NOMO-1 treated with DMSO at 0.1 percent for 48 hours (cell line): ENCODE results near the gene FGFR3.

Experiments used
- DNase-seq: peaks from one replicate; lab custom pipeline; 2025; ENCODE audit not compliant: unreplicated experiment; lab: John Stamatoyannopoulos, UW

FGFR3 gene

DNA sequence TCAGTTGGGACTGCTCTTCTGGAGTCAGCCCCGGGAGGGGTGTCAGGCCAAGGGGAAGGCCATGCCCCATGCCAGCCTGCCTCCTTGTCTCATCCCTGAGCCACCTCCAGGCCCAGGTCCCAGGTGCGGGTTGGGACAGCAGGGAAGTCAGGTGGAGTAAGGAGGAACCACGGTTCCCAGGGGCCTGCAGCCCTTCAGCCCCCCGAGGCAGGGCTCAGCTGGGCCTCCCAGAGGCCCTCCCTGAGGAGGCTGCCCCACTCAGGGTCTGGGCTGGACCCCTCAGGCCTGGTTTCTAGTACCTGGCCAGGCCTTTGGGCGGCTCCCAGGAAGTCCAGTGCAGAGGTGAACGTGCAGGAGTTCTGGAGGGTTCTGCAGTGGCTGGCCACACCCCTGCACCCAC is 23.4 kb upstream of the FGFR3 start:
- DNase-seq: no peak

DNA sequence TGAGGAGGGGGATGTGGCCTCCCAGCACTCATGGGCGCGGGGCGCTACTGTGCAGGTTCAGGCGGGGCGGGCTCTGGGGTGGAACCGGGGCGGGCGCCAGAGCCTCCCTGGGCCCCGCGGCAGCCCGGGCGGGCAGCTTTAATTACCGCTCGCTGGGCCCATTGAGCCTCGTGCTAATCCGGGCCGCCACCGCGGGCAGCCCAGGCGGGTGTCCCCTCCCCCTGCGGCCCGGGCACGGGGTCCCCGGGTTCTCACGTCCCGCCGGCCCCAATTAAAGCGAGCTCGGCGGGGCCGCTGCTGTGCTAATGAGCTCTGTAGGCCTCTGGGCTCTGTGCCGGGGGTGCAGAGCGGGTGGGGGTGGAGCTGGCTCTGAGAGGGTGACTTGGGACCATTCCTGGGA is 22.8 kb upstream of the FGFR3 start:
- no peak for DNase-seq

DNA sequence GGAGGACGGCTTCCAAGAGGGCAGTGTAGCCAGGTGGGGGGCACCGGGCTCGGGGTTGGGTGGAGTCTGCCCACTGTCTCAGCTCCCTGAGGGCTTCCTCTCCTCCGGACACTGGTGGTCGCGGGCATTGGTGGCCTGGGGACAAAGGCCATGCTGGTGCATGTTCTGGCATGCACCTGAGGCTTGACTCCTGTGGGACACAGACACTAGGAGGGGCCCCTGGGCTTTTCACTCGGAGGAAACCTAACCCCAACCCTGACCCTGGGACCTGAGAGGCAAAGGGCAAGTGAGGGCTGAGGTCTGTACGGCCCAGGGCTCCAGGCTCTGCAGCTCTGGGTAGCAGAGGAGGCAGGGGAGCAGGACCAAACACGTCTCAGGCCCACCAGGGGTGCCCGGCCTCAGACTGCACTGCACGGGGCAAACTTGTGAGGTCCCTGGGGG is 22.3 kb upstream of the FGFR3 start:
- DNase-seq: no peak

DNA sequence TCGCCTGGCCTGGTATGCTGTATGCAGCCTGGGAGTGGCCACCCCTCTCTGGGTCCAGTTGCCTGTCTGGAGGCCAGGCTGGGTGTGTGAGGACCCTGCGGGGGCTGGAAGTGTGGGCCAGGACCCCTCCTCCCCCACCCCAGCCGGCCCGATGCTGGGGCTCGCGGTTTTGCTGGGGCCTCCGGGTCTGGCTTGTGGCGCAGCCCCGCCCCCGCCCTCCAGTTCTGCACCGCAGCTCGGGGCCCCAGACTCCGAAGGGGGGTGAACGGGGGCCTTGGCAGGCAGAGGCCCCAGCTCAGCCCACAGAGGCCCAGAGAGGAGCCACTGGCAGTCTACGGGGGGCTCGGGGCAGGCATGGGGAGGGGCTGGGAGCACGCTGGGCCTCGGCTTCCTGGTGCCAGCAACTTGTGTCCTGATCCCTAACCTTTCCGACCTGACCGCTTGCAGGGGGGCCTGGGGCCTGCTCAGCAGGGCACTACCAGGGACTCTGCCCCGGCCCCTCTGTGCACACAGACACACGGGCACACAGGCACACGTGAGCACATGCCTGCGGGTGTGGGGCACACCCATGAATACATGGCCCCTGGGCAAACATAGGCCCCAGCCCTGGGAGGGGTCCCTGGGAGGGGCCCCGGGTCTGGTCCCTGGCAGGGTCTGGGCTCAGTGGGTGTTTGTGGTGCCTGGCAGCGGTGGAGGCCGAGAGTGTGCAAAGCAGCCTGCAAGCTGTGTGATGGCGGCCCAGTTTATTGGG is 21.4 kb upstream of the FGFR3 start:
- DNase-seq: peak; percentile 35

DNA sequence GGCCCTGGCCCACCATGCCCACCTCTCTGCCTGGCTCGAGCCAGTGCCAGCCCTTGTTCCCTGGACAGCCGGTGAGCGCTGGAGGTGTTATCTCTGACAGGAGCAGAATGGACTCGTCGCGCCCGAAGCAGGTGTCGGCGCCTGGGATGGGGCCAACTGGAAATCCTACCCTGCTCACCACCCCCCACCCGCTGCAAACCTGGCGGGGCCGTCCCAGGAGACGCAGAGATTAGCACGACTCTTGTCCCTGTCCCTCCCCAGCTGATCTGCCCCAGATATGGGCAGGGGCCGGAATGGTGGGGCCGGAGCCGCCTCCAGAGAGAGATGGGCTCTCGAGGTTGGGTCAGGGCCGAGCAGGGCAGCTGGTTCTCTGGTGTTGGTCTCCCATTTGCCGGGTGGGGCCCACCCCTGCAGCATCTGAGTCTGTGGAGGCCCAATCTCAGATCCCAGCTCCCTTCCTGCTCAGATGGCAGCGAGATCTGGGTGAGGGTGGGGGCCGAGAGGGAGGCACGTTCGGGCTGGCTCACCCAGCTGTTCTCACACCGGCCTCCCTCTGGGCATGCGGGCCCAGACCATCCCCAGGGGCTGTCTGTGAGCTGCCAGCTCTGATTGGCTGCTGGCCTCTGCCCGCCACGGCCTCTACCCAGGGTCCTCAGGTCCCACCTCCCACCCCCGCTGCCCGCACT is 20.1 kb upstream of the FGFR3 start:
- no peak for DNase-seq

DNA sequence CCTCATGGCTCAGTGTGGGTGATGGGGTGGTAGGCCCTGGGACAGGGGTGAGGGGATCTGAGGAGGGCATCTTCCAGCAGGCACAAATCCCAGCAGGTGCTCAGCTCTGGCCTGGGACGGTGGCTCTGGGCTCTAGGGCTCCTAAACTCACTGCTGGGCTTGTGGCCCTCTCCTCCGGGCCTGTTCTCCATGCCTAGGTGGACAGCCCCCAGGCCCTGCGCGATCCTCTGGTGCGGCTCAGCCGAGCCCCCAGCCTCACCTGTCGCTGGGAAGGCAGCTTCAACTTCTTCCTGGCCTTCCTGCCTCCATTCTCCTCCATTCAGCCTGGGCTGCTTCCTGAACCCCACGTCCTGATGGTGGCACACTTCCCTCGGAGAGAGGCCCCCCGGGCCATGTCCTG is 19.3 kb upstream of the FGFR3 start:
- DNase-seq: no peak

DNA sequence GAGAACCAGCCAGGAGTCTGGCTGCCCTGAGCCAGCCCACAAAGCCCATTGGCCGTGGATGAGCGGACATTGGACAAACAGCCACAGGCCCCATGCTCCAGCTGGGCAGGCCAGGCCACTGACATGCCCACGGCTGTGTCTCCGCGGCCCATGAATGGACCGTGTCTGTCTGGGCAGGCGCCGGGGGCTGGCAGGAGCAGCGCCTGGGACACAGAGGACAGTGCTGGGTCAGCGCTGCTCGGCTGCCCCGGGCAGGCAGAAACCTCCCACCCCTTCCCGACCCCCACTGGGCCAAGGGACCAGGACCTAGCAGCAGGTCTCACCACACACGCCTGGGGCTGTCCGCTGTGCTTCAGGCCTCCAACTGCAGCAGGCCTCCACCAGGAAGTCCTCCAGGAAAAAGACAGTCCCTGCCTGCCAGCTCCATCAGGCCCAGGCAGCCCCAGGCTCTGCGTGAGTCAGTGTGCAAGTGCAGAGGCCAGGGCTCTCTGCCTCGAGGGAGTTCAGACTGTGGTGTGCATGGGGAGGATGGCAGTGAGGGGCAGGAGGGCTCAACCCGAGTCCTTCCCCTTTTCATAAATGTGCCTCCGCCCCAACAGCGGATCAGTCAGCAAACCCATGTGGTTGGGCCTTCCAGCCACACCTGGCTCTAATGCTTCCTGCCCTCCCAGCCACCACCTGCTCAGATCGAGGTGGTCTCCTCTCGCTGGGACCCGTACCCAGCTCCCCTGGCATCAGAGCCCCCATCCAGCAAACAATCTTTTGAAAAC is 17.2 kb upstream of the FGFR3 start:
- peak; percentile 59 for DNase-seq

DNA sequence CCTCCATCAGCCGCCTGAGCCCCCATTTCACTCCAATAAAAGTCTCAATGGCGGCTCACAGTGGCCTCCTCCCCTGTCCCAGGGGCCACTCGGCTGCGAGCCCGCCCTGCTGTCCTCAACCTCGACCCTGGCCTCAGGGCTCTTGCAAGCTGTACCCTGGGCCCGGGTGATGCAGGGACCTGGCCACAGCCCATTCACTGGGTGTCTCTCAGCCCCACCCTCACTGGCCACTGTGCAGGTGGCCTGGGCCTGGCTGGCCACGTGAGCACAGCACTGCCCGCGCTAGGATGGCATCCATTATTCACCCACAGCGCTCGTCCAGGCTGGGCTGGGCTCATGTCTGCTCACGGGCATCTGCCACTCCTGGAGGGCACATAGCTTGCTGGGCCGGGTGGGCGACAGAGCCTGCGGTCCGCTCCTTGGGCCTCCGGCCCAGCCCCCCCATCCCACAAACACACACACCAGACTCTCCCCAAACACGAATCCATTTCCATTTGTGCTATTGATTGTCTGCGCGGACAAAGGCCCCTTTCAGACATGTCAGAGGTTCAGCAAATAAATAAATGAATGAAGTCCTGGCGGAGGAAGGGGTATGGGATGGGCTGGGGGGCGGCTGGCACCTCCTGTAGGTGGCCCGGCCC is 16.5 kb upstream of the FGFR3 start:
- DNase-seq: no peak

DNA sequence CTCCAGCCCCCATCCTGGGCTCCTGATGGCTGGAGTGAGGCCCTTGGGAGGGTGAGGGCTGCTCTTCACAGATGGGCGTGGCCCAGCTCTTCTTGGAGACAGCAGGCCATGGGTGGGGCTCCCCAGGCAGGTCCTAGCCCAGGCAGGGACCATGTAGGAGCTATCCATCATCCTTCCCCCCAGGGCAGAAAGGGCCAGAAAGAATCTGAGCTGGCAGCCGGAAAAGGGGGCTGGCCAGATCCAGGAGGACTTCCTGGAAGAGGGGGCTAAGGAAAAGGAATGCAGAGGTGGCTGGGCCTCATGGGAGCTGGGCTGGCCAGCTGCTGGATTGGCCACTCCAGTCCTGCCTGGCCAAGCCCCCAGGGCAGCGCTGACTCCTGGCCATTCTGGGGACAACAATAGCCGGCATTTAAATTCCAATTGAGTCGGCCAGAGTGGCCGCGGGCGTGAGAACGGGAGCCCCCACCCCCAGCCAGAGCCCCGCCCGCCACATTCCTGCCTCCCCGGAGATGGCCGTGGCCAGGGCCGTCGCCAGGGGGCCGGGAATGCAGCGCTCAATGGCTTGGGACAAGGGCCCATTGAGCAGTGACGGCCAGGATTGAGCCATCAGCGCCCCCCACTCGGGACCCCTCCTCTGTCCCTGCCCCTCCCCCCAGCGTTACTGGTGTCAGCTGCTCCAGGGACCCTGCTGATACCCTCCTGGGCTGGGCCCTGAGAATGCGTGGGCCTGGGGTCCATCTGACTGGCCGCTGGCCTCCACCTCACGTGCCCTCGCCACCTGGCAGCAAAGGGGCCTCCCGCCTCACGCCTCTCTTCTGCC is 15.1 kb upstream of the FGFR3 start:
- DNase-seq: no peak

DNA sequence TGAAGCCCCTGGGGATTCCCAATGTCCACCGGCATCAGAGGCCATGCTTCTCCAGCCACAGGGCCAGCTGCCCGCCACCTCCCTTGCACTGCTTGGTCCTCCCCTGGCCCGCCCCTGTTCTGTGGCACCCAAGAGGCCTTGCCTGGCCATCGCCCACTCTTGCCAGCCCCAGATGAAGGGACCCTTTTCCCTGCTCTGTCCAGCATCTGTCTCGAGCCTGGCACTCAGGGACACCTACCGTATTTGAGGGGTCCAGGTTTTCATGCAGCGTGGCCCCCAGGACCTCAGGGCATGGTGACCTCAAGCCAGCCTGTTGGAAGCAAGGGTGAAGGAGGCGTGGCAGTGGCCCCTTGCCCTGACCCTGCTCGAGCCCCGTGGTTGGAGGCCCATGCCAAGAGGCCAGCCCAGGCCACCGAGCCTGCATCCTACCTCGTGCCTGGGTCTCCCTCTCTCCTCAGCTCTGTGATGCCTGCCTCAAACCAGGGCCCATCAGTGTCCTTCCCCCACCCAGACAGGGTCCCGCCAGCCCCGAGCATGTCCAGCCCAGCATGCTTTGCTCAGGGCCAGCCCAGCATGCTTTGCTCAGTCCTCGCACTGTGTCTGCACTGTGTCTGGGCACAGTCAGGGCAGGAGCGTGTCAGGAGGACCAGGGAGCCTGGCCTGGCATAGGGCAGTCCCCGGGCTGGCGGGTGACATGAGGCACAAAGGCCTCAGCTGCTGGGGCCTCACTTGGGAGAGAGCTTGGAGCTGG is 14.3 kb upstream of the FGFR3 start:
- no peak for DNase-seq

DNA sequence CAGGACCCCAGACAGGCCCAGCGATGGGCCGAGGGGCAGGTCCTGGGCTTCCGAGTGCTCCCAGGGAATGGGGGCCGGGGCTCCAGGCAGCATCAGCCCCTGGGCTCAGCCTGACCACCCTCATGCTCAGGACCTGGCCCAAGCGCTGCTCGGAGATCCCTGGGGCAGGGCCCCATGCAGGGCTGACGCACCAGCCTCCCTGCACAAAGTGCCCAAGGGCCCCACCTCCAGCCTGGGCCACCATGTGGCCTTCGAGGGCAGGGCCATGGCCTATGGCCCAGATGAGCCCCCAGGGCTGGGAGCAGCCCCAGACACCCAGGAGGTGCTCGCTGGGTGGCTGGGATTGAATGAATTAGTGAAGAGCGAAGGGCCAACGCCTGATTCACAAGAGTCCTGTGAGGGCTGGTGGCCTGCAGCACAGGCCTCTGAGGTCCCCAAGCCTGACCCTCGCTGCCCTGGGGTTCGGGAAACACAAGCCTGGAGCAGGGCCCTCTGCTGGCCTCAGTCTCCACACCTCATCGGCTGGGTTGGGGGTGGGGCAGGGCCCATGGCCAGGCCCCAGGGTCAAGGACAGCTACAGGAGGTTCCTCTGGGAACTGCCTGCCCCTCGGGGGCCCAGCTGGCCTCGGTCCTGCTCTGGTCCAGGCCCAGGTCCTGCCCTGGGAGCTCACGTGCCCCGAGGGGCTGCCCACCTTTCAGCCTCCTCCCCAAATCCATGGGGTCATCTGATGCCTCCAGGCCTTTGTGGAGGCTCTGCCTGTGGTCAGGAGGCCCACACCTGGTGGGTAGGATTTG is 13.3 kb upstream of the FGFR3 start:
- DNase-seq: no peak

DNA sequence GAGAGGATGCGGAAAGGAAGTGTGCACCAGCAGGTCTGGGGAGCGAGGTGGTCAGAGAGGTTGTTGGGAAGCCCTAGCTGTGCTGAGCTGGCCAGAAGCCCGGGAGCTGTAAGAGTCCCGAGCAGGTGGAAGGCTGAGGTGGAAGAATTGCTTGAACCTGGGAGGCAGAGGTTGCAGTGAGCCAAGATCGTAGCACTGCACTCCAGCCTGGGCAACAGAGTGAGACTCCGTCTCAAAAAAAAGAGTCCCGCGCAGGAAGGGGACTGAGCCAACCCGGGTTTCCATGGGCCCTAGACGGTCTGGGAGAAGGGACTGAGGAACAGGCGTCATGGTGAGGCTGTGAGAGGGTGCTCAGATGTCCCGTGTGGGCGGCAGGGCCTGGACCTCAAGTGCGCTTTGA is 12.7 kb upstream of the FGFR3 start:
- DNase-seq: no peak

DNA sequence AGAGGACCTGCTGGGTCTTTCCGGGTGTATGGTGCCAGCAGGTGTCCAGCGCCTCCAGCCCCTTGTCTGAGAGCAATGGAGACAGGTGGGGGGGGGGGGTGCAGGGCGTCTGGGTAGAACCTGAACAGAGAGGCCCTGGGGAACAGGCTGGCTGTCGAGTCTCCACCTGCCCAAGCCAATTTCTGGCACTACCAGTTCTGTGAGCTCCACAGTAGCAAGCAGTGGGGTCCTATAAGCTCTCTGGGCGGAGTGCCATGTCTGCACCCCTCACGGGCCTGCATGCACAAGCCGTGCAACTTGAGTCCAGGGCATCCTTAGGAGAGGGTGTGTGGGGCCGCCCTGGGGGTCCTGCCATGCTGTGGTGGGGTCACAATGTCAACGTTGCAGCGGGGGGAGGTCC is 10.1 kb upstream of the FGFR3 start:
- no peak for DNase-seq

DNA sequence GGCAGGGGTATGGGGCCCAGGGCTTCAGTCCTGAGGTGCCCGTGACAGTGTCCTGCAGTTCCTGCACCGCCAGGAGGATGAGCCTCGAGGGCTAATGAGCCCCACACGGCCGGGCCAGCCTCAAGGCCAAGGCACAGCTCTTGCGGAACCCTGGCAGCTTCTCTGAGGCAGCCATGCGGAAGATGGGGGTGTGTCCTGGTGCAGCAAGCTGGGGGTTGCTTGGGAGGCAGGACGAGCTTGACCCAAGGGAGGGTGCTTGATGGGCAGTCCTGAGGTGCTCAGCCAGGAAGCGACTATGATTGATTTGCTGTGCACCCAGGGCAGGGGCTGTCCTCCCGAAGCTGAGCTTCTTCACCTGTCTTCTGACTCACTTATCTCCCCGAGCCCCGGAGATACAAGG is 9.1 kb upstream of the FGFR3 start:
- no peak for DNase-seq

DNA sequence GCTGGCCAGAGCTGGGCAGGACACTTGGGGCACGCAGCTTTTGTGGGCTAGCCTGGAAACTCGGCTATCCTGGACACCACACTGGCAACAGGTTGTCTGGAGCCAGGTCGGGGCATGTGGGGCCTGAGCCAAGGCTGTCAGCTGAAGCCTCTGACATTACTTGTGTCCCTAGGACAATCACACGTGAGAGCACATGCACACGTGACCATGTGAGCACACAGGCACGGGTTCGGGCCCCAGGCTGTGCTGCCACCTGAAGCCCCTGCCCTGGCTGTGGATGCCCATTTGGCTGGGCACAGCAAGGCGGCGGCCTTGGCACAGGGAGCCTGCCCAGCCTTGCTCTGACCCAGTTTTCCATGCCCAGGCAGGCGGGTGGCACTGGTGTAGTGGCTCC is 8.7 kb upstream of the FGFR3 start:
- no peak for DNase-seq

DNA sequence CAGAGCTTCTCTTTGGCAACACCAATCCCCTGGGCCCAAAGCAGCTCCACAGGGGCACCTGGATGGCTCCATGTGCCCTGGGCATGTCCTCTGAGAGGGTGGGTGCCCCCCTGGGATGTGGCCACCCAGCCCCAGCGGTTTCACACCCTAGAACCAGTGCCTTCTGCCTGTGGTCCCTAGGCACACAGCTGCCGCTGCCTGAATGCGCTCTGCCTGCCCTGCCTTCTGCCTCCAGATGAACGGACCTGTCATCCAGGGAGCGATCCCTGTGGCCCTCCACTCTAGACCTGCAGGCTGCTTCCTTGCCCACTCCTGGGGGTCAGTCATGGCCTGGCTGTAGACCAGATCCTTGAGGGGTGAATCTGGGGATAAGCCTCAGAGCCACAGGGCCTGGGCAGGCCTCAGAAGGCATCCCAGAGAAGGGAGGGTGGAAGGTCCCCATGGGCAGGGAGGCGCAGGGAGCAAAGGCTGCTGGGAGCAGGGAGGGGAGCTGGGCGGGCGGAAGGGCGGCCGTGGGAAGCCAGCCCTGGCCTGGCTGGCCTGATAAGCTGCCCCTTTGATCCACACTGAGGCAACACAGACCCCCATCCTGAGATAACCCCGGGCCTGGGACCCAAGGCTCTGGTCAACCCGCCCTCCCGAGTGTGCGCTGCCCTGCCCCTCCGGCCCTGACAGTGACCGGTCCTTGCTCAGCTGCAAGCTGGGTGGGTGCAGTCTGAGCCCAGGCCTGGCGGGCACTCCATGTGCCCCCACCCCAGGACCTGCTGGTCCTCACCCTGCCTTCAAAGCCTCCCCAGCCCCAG is 8.1 kb upstream of the FGFR3 start:
- no peak for DNase-seq

DNA sequence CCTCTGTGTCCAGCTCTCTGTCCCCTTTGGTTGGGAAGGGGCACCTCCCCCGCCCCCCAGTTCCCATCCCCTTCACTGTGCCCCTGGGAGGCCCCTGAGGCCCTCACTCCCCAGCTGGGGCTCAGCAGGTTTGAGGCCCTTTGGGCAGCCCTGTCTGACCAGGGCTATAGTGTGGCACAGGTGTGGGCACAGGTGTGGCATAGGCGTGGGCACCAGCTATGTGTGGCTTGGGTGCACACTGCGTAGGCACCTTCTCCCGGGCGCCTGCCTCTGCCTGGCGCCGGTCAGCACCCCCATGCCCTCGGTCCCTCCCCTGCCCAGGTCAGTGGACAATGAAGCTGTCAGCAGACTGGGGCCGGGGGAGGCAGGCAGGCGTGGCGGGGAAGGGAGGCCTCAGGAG is 7.5 kb upstream of the FGFR3 start:
- DNase-seq: no peak

DNA sequence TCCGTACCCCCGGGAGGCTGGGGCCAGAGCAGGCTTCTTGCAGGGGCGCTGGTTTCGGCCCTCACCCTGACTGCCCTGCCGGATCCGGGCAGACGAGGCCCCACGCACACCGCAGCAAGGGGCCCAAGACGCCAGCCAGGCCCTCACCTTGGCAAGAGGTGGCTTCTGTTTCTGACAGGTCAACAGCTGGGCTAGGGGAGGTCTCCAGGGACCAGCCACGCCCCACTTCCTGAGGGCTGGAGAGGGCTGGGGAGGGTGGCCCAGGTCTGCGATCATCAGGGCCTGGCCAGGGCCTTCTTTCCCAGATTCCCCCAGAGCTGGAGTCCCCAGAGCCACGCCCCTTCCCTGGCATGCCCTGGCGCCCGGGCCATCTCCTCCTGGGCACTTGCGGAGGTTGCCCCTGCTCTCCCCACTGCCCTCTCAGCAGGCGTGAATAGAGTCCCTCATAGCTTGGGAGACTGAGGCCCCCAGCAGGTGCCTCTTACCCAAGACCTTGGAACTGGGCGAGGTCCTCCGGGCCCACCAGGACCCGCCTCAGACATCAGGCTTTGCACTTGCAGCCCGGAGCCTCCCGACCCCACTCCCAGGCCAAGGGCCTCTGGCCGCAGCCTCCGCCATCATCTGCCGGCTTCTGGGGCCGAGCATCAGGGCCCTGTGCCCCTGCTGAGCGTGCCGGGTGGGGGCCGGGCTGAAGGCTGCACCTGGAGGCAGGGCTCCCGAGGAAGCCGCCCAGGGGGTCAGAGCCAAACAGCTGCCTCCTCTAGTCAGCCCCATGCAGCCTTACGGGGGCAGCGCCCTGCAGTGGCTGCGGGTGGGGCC is 6.3 kb upstream of the FGFR3 start:
- DNase-seq: no peak
